Liver (tissue), 3 donors: ENCODE data around the gene P2RX7.
"Not testable (repeated sequence)": the region's sequence is repeated elsewhere in the genome, so short reads cannot be mapped to it uniquely, and the experiment has no call there.

ENCODE experiments used
- EGR1 ChIP-seq, 2 donors: IDR thresholded peaks; 2 replicates each; pipeline ENCODE4 v1.6.1; 2016 to 2018; ENCODE audit warnings: antibody characterized with exemption in 2 of 2, low read depth in 2 of 2
- HNF4G ChIP-seq: IDR thresholded peaks from 2 replicates; pipeline ENCODE4 v1.6.1; 2016; ENCODE audit warnings: antibody characterized with exemption
- RAD21 ChIP-seq, 2 donors: IDR thresholded peaks; 2 replicates each; pipeline ENCODE4 v1.6.1; 2016; ENCODE audit warnings: antibody characterized with exemption in 2 of 2, mild to moderate bottlenecking in 2 of 2
- SP1 ChIP-seq: IDR thresholded peaks from 2 replicates; pipeline ENCODE4 v1.6.1; 2018; ENCODE audit warnings: antibody characterized with exemption, mild to moderate bottlenecking
- TF ChIP-seq, protein P1 (sequence below): fragments of 150-350 bp; IDR thresholded peaks from 2 replicates; pipeline ENCODE4 v1.5.1; 2017; ENCODE audit warnings: improper control_type of control experiment, low read depth, low read length; ENCODE audit not compliant: missing input control
- donor health status: healthy.
- donor health status: healthy.

DNA sequence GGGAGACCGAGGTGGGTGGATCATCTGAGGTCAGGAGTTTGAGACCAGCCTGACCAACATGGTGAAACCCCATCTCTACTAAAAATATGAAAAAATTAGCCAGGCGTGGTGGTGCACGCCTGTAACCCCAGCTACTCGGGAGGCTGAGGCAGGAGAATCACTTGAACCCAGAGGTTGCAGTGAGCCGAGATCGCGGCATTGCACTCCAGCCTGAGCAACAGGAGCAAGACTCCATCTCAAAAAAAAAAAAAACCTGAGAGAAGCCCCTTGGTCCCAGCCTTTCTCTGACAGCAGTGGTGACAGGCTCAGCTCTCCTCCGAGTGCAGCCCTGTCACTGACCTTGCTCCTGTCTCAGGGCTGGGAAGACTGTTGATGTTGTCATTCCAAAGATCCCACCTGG, 94.2 kb downstream of the P2RX7 start:
- TF ChIP-seq RAD21 (IDR thresholded peaks at IDR 0.05); SP1; EGR1 (IDR thresholded peaks at IDR 0.05; ENCODE audit: low read depth in 2 of 2); HNF4G: not testable (repeated sequence)
- TF ChIP-seq, protein P1, sequence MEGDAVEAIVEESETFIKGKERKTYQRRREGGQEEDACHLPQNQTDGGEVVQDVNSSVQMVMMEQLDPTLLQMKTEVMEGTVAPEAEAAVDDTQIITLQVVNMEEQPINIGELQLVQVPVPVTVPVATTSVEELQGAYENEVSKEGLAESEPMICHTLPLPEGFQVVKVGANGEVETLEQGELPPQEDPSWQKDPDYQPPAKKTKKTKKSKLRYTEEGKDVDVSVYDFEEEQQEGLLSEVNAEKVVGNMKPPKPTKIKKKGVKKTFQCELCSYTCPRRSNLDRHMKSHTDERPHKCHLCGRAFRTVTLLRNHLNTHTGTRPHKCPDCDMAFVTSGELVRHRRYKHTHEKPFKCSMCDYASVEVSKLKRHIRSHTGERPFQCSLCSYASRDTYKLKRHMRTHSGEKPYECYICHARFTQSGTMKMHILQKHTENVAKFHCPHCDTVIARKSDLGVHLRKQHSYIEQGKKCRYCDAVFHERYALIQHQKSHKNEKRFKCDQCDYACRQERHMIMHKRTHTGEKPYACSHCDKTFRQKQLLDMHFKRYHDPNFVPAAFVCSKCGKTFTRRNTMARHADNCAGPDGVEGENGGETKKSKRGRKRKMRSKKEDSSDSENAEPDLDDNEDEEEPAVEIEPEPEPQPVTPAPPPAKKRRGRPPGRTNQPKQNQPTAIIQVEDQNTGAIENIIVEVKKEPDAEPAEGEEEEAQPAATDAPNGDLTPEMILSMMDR = not testable (repeated sequence)
